Midbrain (tissue), 1 donor: ENCODE results near the gene TAF1B.
A peak's percentile ranks its signal among the peaks of the same experiment; 100 is the strongest.
"Not testable (repeated sequence)": the region's sequence is repeated elsewhere in the genome, so short reads cannot be mapped to it uniquely, and the experiment has no call there.

Source experiments
- DNase-seq: peaks from one replicate; lab custom pipeline; 2025; lab: John Stamatoyannopoulos, UW

TAF1B gene

GRCh38 chr2:9832586-9832985, 10.7 kb upstream of the TAF1B start:
- no peak for DNase-seq

GRCh38 chr2:9835068-9835467, 8.2 kb upstream of the TAF1B start:
- not testable (repeated sequence) for DNase-seq

DNA sequence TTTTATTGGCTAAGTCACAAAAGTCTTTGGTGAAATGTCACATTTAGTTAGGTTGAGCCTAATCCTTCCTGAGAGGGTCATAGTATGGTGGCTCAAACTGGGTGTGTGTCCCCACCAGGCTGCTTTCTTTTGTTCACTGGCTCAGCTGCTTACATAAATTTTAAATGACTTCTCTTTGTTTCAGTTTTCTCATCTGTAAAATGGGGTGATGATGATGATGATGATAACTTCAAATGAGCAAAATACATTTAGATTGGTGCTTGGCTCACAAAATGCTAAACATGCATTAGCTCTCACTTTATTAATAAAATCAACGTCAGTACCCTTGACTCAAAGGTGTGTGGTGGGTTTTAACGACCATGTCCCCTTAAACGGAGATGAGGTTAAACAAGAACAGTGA, 7.2 kb upstream of the TAF1B start:
- no peak for DNase-seq

- no peak for DNase-seq
These were observed 6.8 kb upstream of the TAF1B start for GRCh38 chr2:9836517-9836916.

- no peak for DNase-seq
These were observed 5.8 kb upstream of the TAF1B start for GRCh38 chr2:9837451-9837850.

DNA sequence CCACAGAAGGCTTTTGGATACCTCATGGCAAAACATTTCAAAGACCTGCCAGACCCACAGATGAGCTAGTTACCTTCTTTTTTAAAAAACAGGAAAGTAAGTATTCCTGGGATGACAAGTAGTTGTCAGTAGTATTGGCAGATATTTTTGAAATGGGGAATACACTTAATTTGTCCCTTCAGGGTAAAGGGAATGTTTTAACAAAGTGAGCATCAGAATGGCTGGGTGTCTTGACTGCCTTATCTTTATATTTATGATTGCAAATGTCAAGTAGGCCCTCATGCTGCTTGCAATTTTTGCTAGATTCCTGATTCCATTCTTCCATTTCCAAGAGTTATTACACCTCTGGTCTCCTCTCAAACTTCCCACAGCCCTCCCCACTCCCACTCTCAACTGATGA, 4.9 kb upstream of the TAF1B start:
- DNase-seq = no peak

- DNase-seq = no peak
These were observed 616 bp upstream of the TAF1B start for GRCh38 chr2:9842487-9843228.

GRCh38 chr2:9844036-9844483, 786 bp downstream of the TAF1B start:
- DNase-seq = no peak

GRCh38 chr2:9844576-9844975, 1.3 kb downstream of the TAF1B start:
- no peak for DNase-seq

DNA sequence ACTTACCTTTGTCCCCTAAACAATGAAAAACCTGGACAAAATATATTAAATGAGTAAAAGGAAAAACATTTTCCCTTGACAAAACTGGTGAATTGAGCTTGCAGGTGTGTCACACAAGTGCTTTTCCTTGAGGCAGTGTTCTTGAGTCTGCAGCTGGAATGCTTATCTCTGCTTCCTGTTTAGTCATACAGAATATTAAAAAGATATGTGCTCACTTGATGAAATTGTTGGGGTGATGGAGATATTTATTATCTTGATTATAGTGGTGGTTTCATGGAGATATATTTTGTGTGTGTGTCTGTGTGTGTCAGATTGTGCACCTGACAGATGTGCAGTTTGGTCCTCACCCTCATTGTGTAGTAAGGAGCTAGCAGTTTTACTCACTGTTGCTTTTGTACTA, 3.3 kb downstream of the TAF1B start:
- no peak for DNase-seq

GRCh38 chr2:9847140-9847539, 3.9 kb downstream of the TAF1B start:
- DNase-seq = no peak

DNA sequence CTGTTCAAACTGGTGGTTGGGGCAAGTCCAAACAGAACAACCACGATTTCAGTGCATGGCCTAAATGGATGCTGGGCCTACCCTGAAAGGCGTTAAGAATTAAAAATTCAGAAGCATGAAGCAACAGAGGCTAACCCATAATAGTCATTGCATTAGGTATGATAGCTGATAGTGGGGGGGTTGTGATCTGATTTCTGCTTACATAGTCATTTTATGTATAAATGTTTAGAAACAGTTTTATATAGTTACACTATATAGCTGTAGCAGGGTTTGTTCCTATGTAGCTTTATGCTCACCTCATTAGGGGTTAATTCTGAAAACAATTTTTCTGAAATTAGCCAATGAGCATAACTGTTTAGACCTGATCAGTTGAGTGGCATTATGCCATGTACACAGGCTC, 9.6 kb downstream of the TAF1B start:
- no peak for DNase-seq

GRCh38 chr2:9857814-9858729, 14.8 kb downstream of the TAF1B start:
- DNase-seq = no peak

- DNase-seq = no peak
These were observed 15.4 kb downstream of the TAF1B start for GRCh38 chr2:9858730-9859068.

DNA sequence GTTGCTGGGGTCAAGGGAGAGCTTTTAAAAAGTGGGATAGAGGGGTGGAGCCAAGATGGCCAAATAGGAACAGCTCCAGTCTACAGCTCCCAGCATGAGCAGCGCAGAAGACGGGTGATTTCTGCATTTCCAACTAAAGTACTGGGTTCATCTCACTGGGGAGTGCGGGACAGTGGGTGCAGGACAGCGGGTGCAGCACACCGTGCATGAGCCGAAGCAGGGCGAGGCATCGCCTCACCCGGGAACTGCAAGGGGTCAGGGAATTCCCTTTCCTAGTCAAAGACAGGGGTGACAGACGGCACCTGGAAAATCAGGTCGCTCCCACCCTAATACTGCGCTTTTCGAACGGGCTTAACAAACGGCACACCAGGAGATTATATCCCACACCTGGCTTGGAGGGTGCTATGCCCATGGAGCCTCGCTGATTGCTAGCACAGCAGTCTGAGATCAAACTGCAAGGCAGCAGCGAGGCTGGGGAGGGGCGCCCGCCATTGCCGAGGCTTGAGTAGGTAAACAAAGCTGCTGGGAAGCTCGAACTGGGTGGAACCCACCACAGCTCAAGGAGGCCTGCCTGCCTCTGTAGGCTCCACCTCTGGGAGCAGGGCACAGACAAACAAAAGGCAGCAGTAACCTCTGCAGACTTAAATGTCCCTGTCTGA, 17.8 kb downstream of the TAF1B start:
- DNase-seq = not testable (repeated sequence)

- no peak for DNase-seq
These were observed 24.6 kb downstream of the TAF1B start for GRCh38 chr2:9867881-9868280.

GRCh38 chr2:9873337-9873736, 30.1 kb downstream of the TAF1B start:
- no peak for DNase-seq

DNA sequence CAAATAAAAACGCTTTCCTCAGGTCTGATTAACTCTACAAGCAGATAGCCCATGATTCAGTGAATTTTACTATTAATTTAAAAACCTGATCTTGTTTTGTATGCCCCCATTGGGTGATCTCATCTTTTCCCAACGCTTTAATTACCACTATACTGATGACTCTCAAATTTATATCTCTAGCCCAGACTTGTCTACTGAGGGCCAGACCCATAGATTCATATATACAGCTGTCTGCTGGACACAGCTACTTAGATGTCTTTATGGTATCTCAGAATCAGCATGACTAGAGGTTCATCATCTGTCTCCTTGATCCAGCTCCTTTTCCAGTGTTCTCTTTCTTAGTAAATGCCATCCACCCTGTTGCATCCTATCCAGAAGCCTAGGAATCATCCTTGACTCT, 33.8 kb downstream of the TAF1B start:
- DNase-seq = no peak

DNA sequence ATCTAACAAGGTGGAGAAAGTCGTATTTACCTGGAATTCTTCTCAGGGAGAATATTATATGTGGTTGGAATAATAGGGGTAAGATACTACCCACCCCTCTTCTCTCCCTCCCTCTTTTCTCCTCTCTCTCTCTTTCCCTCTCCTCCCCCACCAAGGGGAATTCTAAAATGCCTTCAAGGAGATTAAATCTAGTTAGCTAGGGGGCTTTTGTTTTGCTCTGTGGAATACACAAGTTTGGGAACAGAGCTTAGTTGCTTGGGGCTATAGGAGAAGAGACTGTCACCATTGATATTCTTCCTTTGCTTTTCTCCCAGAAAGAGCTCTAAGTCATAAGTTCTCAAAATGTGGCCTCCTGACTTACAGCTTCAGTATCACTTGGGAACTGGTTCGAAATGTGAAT, 34.5 kb downstream of the TAF1B start:
- DNase-seq = no peak

GRCh38 chr2:9879455-9880194, 36.4 kb downstream of the TAF1B start:
- DNase-seq = no peak

DNA sequence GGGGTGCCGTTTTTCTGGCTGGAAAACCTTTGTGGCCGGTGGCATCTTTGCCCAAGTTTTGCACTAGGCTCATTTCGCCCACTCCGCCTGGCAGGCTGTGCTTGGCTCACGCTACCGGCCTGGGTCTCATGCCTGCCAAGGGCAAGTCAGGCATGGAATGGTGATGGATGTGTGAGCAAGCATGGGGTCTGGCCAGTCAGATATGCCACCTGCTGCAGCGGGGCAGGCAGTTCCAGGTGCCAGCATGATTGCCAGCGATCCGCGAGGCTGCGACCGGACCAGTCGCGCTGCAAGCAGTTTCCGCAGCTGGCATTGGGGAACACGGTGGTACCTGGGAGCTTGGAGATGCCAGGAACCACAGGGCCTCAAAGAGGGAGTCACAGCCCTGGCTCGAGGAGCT, 40.6 kb downstream of the TAF1B start:
- peak; percentile 1 for DNase-seq

DNA sequence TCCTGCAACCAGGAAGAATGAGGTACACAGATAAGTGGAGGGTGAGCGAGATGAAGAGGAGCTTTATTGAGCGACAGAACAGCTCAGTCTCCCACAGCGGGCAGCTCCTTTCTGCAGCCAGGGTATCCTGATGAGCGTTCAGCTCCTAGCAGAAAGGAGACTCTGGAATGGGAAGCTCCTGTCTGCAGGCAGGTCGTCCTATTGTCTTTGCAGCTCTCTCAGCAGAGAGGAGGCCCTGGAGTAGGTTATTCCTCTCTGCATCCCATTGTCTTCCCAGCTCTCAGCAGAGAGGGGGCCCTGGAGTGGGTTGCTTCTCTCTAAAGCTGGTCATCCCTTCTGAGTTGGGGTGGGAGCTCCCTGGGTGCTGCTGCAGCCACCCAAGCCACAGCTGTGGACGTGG, 41.2 kb downstream of the TAF1B start:
- no peak for DNase-seq
